Dendritic cell treated with granulocyte-macrophage colony-stimulating factor and Interleukin-4, amounts not matched to agents 40 ng/mL and 50 ng/mL, for 4 days (primary cell): ENCODE data around the gene SERPINI2.

Experiments
- H3K27ac Mint-ChIP-seq: one replicate; pipeline ENCODE4 v1.8.0; 2022; ENCODE audit warnings: mild to moderate bottlenecking, mixed read lengths
- H3K27me3 Mint-ChIP-seq: one replicate; pipeline ENCODE4 v1.8.0; 2022; ENCODE audit warnings: mild to moderate bottlenecking, mixed read lengths
- H3K36me3 Mint-ChIP-seq: one replicate; pipeline ENCODE4 v1.8.0; 2022; ENCODE audit warnings: low read depth, mixed read lengths
- H3K4me1 Mint-ChIP-seq: one replicate; pipeline ENCODE4 v1.8.0; 2022; ENCODE audit warnings: low read depth, mixed read lengths
- H3K4me3 Mint-ChIP-seq: one replicate; pipeline ENCODE4 v1.8.0; 2022; ENCODE audit warnings: mild to moderate bottlenecking, moderate library complexity, mixed read lengths
- H3K9me3 Mint-ChIP-seq: one replicate; pipeline ENCODE4 v1.8.0; 2022; ENCODE audit warnings: mixed read lengths
- intact Hi-C: fragments of 100-400 bp; cut with micrococcal nuclease; formaldehyde crosslinking; loops from one replicate; pipeline ENCODE4 v1.15.0; 2022

The SERPINI2 gene

DNA sequence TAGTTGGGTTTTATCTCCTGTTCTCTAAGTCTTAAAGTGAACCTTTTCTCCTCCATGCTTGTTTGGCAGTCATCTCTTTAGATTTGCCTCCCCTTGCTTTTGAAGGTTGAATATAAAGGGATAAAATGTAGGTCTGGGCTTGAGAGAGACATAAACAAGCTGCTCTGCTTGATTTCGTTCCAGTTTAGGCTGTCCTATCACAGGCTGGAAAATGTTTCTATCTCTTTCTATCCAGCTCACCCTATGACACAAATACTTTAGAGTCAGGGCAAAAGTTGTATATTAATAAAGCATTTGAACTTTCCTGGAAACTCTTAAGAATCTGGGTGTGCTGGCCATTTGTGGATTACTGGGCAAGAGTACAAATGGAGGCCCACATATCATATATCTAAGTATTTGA is 64.2 kb downstream of the SERPINI2 start:
- no peaks in the 10 kb centered on the region for H3K27me3 Mint-ChIP-seq
- H3K4me1 Mint-ChIP-seq = no peaks in the 10 kb centered on the region
- intact Hi-C loops = loop anchor here (10.0 kb wide), 1 partner anchor 85 kb away; no protein-coding TSS in a partner anchor
- H3K27ac Mint-ChIP-seq = no peak overlapping the region
- no peaks in the 10 kb centered on the region for H3K9me3 Mint-ChIP-seq
- H3K36me3 Mint-ChIP-seq = no peaks in the 10 kb centered on the region
- H3K4me3 Mint-ChIP-seq = no peak overlapping the region

DNA sequence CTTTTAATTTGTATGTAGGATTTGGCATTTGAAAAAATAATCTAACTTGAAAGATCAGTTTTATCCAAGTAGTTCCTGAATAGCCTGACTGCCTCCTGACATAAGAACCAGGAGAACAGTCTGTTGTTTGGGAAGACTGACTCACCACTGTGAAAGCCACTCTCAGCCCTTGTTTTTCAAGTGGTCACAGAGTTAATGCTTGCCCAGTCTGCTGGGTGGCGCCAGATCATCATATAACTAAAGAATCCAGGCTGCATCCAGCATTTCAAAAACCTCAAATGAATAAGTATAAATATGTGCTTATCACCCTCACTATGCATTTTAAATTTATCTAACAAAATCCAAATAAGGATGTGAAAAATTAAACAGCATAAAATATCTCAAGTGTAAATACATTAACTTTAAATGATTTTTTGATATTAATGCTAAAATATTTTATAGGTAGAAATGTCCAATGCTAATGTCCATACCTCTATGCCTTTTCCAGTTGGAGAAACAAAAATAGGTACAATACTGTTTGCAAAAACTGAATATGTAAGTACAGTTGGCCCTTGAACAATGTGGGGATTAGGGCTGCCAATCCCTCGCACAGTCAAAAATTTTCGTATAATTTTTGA is 66.9 kb downstream of the SERPINI2 start:
- H3K9me3 Mint-ChIP-seq = no peaks in the 10 kb centered on the region
- no peak overlapping the region for H3K27ac Mint-ChIP-seq
- intact Hi-C loops = loop anchor here (1.0 to 10.0 kb wide), 2 partner anchors 88 to 278 kb away; no protein-coding TSS in a partner anchor
- no peaks in the 10 kb centered on the region for H3K36me3 Mint-ChIP-seq
- H3K4me1 Mint-ChIP-seq = no peaks in the 10 kb centered on the region
- no peaks in the 10 kb centered on the region for H3K27me3 Mint-ChIP-seq
- H3K4me3 Mint-ChIP-seq = no peak overlapping the region

DNA sequence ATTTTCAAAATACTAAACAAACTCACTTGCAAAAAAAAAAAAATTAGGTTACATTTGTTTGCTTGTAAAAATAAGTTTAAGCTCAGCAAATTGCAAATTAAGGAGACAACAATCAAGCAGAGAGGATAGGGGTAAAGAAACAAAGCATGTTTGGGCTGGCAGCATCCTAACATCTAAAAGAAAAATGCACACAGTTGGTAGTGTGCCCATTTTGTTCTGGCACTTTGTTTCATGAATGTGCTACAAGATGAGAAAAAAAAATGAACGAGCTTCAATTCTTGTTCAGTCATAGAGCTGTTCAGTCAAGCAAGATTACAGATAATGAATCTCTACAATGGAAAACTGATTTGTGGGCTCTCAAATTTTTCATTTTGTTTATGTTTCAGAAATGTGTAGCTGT is 76.0 kb downstream of the SERPINI2 start:
- Mint-ChIP-seq H3K27ac (no peak overlapping the region), H3K9me3 (no peaks in the 10 kb centered on the region), H3K4me3 (no peak overlapping the region), H3K27me3 (no peaks in the 10 kb centered on the region), H3K4me1 (no peaks in the 10 kb centered on the region), H3K36me3 (no peaks in the 10 kb centered on the region)
- intact Hi-C loops = no loop called here

DNA sequence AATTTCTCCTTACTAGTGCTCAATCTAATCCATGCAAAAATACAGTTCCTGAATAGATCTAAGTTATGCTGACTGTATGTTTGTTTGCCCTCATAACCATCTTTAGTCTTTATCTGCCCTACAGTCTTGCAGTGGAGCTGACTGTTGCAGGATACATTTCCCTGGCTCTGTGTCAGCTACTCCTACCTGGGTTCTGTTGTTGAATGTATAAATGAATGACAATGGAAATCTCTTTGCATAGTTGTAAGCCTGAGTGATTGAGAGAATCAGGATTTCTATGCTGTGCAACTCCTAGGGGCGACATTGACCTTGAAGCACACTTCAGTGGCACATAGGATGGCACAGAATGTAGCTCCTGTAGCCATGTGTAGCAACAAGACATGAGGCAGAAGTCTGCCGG is 77.8 kb downstream of the SERPINI2 start:
- intact Hi-C loops = no loop called here
- Mint-ChIP-seq H3K4me3 (no peak overlapping the region), H3K27me3 (no peaks in the 10 kb centered on the region), H3K4me1 (no peaks in the 10 kb centered on the region), H3K36me3 (no peaks in the 10 kb centered on the region), H3K27ac (no peak overlapping the region), H3K9me3 (no peaks in the 10 kb centered on the region)

DNA sequence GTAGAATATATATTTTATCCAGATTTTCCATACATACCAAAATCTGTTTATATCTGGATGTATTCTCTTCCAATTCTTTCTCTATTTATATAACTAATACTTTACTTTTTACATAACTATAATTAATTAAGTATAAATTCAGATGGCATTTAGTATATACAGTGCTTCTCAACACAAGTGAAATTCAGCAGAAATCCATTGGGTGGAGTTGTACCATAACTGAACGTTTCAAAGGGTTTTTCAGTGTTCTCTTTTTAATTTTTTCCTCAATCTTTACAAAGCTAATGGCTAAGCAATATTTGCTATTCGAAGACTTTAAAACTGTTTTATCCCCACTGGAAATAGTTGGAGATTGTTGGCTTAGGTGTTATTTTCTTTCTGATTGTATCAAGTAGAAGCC is 79.8 kb downstream of the SERPINI2 start:
- H3K27me3 Mint-ChIP-seq = no peaks in the 10 kb centered on the region
- intact Hi-C loops = no loop called here
- no peaks in the 10 kb centered on the region for H3K9me3 Mint-ChIP-seq
- no peaks in the 10 kb centered on the region for H3K4me1 Mint-ChIP-seq
- no peak overlapping the region for H3K27ac Mint-ChIP-seq
- H3K4me3 Mint-ChIP-seq = no peak overlapping the region
- no peaks in the 10 kb centered on the region for H3K36me3 Mint-ChIP-seq
